ENCODE results near the gene DENND1A.

Gene DENND1A

DNA sequence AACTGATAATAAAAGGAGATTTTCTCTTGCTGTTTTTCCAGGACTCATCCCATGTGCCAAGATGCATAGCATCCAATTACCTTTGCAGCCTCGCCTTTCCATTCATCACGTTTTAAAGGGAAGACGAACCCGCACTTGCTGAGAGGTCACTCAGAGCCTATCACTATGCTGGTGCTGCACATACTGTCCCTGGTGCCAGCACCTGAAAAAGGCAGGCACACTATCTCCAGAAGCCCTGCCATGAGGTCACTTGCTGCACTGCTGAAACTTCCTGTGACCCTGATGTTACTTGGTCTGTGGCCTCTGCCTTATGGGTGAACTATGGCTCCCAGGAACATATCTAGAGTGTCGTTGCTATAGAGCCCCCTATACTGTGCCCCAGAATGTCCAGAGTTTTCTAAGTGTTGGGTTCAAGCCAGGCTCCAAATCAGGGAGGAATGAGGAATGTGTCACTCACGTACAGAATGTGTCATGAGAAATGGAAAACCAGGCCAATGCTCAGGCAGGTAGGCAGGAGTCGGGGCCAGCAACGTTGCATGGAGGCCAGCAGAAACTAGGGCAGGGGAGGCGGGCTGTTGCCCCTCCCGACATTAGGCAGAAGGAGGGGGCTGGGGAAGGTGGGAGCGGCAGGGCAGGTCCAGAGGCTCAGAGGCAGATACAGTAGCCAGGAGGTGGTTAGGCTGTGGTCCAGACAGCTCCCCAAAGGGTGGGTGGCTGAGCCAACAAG lies 311.8 kb downstream of the DENND1A start:
- DNase-seq (ENCODE audit: low spot score) = peak; percentile 17

DNA sequence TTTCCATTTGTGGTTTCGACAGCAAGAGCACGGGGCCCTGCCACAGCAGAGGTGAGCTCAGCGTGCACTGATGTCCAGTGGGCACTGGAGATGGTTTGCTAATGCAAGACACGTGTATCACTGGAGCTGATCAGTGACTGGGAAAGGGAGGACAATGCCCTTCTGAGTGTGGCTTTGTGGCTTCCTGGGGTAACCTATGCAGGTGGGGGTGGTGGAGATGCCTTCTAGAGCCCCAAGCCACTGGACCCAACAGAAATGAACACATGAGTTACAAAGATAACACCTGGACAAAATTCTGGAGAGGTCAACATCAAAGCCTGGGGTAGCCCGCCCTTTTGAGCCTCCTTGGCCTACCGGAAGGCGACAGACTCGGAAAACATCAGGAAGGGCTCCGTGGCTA lies 312.6 kb downstream of the DENND1A start:
- no peak for DNase-seq (ENCODE audit: low spot score)

DNA sequence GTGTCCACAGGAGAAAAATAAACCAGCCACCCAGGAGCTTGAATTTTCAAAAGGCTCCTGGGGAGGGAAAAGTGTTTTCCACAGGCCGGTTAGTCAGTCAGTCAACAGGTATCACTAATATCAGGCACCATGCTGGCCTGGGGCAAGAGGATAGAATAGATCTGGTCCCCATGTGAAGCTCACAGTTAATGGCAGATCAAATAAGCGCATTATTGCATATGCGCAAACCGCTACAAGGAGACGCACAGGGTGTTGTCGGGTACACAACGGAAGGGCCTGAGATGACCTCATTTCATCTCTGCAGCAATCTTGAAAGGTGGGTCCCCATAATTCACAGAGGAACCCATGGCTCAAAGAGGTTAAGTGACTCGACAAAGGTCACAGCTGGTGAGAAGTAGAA lies 313.2 kb downstream of the DENND1A start:
- DNase-seq (ENCODE audit: low spot score) = no peak

DNA sequence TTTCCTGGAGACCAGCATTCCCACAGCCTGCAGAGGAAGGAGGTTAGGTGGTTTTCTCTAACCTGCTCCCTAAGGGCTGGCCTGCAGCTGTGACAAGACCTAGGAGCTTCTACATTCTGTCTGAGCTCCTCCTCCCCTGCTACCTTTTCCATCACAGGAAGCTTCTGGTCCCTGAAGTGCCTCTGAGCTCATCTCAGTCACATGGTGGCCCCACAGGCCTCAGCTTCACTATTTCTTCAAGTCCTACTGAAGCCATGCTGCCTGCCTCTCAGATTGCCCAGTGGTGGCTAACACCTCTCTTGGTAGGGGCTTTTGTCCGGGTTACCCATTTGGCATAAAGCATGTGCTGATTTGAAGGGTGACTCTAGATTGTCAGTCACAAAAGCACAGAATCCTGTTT lies 314.5 kb downstream of the DENND1A start:
- no peak for DNase-seq (ENCODE audit: low spot score)

DNA sequence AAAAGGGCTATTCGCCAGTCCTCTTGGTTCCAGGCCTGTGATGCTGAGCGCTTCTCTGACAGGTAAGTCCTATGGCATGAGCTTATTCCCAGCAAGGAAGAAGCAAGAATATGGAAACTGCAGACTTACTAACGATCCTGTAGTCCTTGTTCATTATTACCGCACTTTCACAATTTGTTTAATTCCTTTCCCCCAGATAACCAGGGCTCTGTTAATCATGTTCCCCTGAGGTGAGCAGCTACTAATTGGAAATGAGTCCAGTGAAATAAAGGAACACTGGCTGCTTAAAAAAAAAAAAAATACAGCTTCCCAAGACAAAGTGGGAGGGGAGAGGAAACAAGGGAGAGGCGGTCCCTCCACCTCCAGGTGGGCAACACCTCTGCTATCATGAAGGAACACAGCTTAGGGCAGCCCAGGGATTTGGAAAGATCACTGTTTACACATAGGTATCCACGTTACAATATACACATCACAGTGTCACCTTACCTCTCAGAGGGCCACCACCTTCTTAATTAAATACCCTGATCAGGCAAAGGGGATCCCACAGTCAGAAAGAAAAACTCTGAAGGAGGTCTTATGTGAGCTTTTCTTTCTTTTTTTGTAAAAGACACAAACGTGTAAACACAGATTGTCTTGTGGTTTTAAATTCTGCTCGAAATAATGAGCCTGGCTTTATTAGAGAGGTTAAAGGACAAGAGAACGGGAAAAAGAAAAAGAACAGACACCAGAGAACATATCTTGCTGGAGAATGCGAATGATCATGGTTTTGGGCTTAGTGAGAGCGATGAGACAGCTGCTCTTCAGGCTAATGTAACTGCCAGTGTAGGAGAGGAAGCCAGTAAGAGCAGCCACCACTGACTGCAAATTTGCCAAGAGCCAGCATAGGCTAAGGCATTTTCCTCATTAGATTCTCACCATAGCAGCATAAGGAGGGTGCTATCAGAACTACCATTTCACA lies 315.3 kb downstream of the DENND1A start:
- no peak for DNase-seq (ENCODE audit: low spot score)

DNA sequence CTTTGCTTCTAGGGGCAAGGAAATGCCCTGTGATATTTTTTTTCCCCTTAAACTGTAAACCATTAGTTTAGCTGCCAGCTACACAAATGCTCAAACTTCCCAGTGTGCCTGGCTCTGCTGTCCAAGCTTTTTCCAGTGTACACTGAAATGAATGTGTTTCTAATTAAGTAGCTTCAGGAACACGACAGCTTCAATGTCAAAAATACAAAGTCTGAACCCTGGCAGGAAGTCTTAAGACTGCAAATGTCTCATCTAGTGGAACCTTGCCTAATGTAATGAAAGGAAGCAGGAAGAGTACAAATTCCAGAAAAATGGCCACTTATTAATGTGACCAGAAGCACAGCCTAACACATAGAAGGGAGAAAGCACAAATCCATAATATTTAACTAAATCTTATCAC lies 318.7 kb downstream of the DENND1A start:
- no peak for DNase-seq (ENCODE audit: low spot score)

DNA sequence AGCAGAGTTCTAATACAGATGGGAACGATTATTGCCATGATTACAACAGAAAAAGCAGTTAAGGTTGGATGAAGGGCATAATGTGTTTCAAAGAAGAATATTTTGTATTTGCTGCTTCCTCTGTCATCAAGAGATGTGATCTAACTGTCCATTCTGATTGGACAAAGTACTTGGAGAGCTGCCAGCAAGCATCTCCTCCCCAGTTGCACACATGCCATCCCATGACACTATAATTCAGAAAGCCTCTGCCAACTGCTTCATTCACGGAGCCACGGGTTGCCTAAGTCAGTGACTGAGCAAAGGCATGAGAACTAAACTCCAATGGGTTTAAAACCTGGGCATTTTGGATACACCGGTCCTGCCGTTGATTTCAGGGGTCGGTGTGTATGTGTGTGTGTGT lies 320.1 kb downstream of the DENND1A start:
- DNase-seq (ENCODE audit: low spot score) = no peak

DNA sequence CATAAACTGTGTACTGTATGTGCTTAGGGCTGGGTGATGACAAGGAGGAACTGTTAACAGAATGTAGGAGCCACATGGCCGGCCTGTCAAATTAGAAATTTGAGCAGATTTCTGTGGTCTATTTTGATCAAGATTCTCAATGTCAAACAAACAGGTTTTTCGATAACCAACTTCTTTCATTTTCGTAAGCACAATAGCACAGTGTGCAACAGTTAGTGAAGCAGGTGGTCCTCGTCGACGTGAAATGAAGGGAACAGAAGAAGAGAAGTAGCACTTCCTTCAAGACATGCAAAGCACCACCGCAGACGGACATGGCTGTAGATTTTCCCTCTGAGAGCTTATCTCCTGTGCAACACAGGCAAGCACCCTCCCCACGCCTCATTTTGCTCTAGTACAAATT lies 321.8 kb downstream of the DENND1A start:
- no peak for DNase-seq (ENCODE audit: low spot score)

DNA sequence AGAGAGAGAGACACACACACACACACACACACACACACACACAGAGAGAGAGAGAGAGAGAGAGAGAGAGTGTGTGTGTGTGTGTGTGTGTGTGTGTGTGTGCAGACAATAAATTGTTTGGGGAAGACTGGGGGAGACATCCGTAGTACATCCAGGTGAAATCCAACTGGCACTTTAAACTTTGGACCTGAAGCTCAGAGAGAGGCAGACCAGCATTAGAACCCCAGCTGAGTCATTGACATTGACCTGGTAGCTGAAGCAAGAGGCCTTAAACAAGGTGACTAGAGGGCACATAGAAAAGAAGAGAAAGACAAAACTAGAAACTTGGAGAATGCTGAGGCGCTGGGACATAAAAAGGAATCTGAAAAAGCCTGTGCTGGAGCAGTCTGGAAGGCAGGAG lies 322.4 kb downstream of the DENND1A start:
- DNase-seq (ENCODE audit: low spot score) = no peak

DNA sequence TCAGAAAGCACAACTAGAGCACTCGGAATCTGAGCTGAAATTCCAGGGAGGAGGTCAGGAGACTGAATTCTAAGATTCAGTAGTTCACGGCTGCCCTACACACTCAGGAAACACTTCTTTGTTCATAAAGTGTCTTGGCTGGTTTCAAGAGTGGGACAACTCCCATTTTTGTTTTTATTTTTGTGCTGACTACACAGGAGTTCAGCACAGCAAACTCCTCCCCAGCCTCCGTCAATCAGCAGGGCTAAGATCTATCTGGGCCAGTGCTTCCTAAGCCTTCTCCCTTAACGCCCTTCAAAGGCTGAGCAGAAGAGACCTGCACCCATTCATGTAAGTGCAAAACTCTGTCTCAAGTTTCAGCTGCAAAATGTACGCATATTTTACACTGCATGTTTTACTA lies 323.8 kb downstream of the DENND1A start:
- no peak for DNase-seq (ENCODE audit: low spot score)

DNA sequence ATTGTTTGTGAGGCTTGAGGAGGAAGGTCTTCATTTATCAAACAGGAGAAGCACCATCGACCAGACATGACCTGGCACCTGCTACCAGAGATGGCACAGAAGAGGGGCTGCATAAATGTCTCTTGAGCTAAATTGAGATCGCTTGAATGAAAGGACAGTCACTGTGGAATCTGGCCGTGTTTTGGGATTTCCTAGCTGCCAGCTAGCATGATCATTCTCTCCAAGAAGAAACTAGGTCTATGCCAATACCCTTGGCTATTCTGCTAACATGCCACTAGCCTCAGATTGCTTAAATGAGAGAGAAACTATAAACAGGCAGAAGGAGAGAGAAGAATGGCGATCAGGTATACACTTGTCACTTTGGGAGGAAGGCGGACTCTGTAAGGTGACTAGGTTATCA lies 324.6 kb downstream of the DENND1A start:
- no peak for DNase-seq (ENCODE audit: low spot score)

DNA sequence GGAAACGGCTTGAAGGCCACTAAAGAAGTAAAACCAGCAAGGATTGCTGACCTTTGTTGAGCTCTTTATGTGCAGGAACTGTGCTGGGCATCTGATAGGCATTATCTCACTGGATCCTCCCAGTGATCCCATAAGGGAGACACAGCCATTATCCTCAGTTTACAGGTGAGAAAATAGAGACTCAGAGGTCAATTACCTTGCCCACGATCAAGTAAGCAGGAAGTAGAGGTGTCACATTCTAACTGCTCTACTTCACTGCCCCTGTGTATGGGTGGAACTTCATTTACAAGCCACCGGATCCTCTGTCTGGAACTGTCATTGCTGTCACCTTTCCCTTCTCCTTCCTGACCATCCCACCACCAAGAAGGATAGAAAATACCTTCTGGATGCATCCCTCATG lies 325.1 kb downstream of the DENND1A start:
- DNase-seq (ENCODE audit: low spot score) = no peak

DNA sequence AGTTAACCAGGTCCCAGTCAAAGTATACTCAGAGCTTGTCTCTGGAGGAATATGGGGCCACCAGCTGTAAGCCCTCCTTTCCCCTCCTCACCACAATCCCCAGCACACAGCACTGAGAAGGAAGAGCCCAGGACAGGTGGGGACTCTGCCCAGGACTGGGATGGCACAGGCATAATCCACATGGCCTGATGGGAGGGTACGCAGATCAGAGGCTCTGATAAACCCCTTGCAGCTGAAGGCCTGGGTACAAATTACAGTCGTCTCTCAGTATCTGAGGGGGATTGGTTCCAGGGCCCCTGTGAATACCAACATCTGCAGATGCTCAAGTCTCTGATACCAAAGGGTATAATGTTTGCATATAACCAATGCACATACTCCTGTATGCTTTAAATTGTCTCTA lies 328.1 kb downstream of the DENND1A start:
- DNase-seq (ENCODE audit: low spot score) = no peak

DNA sequence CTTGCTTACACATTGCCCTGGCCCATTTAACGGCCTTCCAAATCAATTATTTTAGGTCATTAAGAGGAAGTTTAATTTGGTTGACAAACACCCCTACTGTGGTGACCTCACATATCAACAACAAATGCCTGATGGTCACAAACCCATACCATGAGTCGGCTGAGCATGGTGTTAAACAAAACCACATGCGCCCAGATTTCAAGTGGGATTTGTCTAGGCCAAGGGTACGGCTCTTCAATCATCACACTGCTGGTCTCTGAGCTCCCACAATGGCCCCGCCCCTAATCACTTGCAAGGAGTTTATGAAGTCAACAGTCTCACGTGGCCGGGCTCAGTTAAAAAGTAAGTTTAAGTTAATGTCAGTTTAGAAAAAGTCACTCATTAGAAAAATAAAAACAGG lies 330.1 kb downstream of the DENND1A start:
- DNase-seq (ENCODE audit: low spot score) = no peak

DNA sequence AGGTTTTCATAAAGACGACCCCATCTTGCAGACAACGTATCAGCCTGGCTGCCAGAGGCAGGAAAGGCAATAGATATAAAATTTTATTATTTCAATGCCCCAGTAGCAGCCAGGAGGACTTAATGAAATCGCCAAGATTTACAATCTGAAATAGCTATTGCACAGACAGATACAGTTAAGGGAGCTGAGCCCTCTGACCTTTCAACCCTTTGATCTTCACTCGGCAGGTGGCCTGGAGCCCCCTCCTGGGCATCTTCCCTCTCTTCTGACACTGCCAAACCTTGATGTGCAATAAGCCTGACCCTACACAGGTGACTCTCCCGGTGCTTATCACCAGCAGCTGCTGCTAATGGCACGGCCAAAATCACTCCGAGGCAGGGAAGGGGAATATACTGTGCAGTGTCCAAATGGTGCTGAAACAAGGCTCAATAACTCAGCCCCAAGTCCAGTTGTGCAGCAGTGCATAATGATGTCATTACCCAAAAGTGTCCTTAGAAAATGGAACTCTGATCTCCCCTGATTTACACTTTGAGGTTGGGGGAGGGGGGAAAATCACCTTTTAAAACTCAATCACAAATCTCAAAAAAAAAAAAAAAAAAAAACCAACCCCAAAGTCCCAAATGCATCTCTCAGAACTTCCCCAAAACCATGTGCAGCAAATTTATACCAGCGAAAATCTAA lies 331.9 kb downstream of the DENND1A start:
- no peak for DNase-seq (ENCODE audit: low spot score)

DNA sequence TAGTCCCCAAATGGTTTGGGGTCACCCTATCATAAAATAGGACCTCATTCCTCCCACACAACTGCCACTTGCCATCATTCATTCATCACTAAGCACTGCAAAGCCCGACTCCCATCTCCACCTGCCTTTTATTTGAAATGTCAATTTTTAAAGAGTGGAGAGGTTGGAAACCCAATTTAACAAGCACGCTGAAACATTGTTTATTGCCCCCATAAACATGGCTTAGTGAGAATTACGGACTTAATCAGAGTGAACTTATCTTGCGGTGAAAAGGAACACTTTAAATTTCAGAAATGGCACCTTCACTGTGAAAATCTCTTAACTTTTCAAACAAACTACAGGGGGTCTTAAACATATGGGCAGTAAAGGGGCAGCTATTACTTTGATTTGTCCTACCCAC lies 332.9 kb downstream of the DENND1A start:
- no peak for DNase-seq (ENCODE audit: low spot score)

DNA sequence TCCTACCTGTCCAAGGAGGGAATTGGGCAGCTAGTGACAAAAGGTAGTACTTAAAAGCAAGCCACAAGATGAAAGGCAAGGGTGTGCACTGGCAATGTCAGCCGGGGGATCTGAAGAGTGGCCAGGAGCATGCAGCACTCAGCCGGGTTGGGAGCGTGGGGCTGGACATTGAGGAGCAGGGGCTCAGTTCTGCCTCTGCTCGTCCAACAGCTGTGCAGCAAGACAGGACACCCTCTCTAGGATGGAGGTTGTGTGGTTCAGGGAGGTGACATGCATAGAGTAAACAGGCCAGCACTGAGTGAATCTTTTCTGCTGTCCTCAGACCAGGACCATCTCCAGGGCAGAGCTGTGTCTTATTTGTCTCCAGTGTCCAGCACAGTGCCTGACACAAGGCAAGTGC lies 338.6 kb downstream of the DENND1A start:
- no peak for DNase-seq (ENCODE audit: low spot score)

DNA sequence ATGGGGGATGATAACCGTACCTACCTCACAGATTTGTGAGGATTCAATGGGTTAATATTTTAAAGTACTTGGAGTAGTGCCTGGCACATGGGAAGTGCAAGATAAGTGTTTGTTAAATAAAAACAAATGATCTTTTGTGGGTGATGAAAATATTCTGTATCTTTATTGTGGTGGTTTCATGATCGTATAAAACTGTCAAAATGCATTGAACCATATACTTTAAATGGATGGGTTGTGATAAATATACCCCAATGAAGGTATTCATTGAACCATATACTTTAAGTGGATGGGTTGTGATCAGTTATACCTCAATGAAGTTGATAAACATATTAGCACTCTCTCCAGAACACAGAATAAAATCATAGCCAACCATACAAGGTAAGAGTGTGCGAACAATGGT lies 339.4 kb downstream of the DENND1A start:
- no peak for DNase-seq (ENCODE audit: low spot score)

DNA sequence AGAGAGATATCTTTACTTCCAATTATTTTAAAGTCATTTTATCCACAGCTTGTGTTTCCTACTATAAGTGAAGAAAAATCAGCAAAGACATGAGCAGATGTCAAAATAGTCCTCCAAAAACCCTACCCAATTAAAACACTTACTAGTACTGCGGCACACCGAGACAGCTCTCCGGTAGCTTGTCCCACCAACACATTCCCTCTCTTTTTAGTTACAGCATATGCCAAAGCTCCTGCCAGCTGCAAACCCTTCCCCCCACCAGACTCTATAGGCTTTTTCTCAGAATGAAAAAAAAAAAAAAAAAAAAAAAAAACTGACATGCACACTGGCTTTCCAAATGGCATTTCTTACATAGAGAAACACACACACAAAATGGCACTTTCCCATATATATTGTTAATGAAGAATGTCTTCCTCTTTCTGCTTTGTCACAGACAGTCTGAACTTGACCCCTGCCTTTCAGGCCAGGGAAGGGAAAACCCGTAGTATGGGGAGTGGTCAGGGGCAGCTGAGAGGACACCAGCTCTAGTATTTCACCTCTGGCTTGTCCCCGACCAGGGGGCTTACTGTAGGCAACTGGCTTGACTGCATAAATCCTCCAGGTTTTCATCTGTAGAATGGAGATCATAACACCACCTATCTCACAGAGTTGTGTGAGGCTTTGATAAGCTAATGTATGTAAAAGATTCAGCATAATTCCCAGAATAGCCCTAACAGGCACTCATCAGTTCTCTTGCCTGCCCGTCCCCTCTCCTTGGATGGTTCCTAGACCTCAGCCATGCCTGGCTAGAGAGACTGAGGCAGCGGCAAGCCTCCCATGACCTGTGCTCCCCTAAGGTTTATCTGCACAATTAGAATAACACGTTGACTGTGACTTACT lies 340.3 kb downstream of the DENND1A start:
- DNase-seq (ENCODE audit: low spot score) = no peak

DNA sequence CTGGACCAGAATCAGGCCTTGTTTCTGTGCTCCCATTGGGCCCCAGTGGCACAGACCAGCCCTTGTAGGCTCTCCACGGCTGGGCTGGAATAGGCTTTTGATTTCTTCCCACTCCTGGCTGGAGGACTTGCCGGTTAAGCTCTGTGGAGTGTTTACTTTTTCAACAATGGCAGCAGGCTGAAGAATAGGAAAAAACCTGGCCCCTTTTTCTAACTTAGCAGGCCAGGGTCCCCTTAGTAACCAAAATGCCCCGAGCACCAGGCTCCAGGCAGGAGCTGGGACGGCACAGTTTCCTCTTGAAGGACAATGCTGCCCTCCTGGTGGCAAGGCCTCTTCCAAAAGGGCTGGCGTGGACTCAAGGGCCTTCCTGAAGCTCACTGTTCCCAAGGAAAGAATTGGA lies 343.7 kb downstream of the DENND1A start:
- DNase-seq (ENCODE audit: low spot score) = peak; percentile 19

DNA sequence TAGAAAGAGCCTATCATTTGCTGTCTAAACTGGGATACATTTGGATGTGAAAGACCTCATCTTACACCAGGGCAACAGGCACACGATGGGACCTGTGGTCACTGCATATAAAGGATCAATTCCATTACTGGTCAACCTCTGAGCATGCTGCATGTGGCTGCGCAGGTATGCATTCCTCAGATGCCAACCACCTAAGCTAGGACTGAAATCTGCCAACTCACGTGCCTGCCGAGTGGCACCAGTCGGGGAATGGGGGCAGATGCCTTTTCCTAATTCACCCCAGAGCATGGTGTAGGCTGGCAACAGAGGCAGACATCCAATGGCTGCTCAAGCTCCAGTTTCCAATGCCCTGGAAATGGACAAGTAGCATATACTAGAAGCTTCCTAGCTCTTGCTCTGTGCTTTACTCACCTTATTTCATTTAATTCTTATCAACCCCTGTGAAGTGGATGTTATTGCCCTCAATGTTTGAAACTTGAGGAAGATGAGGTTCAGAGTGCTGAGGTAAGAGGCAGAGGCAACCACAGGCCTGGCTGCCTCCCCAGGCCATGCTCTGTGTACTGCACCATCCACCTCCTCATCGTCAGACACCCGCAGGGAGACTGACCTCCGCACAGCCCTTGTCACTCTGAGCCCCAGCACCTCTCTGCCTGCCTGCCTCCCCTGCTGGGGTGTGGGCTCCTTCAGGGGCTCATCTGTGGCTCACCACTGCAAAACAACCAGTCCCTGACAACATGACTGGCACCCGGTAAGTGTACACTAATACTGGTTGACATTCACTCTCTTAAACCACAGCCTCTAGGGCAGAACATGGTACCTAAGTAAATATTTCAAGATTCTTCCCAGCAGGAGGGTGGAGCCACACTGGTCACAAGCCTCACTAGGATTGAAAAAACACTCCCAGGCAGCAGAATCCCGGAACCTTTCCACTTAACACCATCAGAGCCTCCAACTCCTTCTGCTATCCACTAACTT lies 345.4 kb downstream of the DENND1A start:
- DNase-seq (ENCODE audit: low spot score) = no peak

Measured in cerebellar cortex (tissue), 1 donor.